GM23338 (cell line): Measurements from ENCODE around the gene CSNK1A1. TPM values are rescaled to one million over a fixed set of nuclear protein-coding genes. Genes with fewer than 3 reads are reported as not detected.

Experiments used
- ATAC-seq: fragments of 200-7000 bp; cut with Tn5 transposase; 3 replicates; pipeline ENCODE4 v1.9.1; 2020
- DNase-seq: peaks from one replicate; pipeline ENCODE4 v3.0.0-alpha.2; 2015; ENCODE audit warnings: low spot score
- H2AFZ ChIP-seq: fragments of 200-600 bp; sonication (generic); 2 replicates; pipeline ENCODE4 v1.8.0; 2016; ENCODE audit warnings: antibody characterized with exemption, mild to moderate bottlenecking, moderate library complexity
- H3F3A ChIP-seq: fragments of 200-600 bp; sonication (generic); replicated peaks from 2 replicates; pipeline ENCODE4 v1.8.0; 2017; ENCODE audit warnings: antibody characterized with exemption, mixed run types, low read depth
- H3K27ac ChIP-seq: fragments of 200-600 bp; sonication (generic); 2 replicates; pipeline ENCODE4 v1.6.1; 2016; ENCODE audit warnings: low read depth
- H3K27me3 ChIP-seq: fragments of 200-600 bp; sonication (generic); 2 replicates; pipeline ENCODE4 v1.8.0; 2016; ENCODE audit warnings: mild to moderate bottlenecking, mixed run types, moderate library complexity; ENCODE audit not compliant: insufficient read depth
- H3K36me3 ChIP-seq: fragments of 200-600 bp; sonication (generic); 2 replicates; pipeline ENCODE4 v1.8.0; 2016; ENCODE audit warnings: mild to moderate bottlenecking; ENCODE audit not compliant: insufficient read depth
- H3K4me1 ChIP-seq: fragments of 200-600 bp; sonication (generic); 2 replicates; pipeline ENCODE4 v1.8.0; 2016; ENCODE audit warnings: mild to moderate bottlenecking, moderate library complexity; ENCODE audit not compliant: insufficient read depth
- H3K4me2 ChIP-seq: fragments of 200-600 bp; sonication (generic); 2 replicates; pipeline ENCODE4 v1.7.1; 2017; ENCODE audit warnings: mixed run types
- H3K4me3 ChIP-seq: fragments of 200-600 bp; sonication (generic); 2 replicates; pipeline ENCODE4 v1.6.1; 2016; ENCODE audit warnings: mixed run types
- H3K79me2 ChIP-seq: fragments of 200-600 bp; sonication (generic); replicated peaks from 2 replicates; pipeline ENCODE4 v1.8.0; 2017; ENCODE audit warnings: mild to moderate bottlenecking; ENCODE audit not compliant: insufficient read depth
- H3K9me2 ChIP-seq: fragments of 200-600 bp; sonication (generic); 2 replicates; pipeline ENCODE4 v1.8.0; 2017; ENCODE audit not compliant: insufficient read depth
- H4K20me1 ChIP-seq: fragments of 200-600 bp; sonication (generic); replicated peaks from 2 replicates; pipeline ENCODE4 v1.8.0; 2017; ENCODE audit warnings: mild to moderate bottlenecking; ENCODE audit not compliant: insufficient read depth
- H3K27ac Mint-ChIP-seq: 2 replicates; pipeline ENCODE4 v1.8.0; 2020; ENCODE audit warnings: inconsistent platforms, mild to moderate bottlenecking, moderate library complexity, mixed read lengths
- H3K27me3 Mint-ChIP-seq: 3 replicates; pipeline ENCODE4 v1.8.0; 2022; ENCODE audit warnings: low read depth, mild to moderate bottlenecking, moderate library complexity, mixed read lengths, inconsistent platforms; ENCODE audit not compliant: insufficient read depth, poor library complexity
- H3K36me3 Mint-ChIP-seq: 3 replicates; pipeline ENCODE4 v1.8.0; 2021; ENCODE audit warnings: low read depth, mild to moderate bottlenecking, inconsistent platforms, moderate library complexity, mixed read lengths
- H3K4me1 Mint-ChIP-seq: 3 replicates; pipeline ENCODE4 v1.8.0; 2020; ENCODE audit warnings: mild to moderate bottlenecking, inconsistent platforms, mixed read lengths
- H3K4me3 Mint-ChIP-seq: 3 replicates; pipeline ENCODE4 v1.8.0; 2021; ENCODE audit warnings: moderate library complexity, mild to moderate bottlenecking, inconsistent platforms, mixed read lengths
- H3K9me3 Mint-ChIP-seq: 3 replicates; pipeline ENCODE4 v1.8.0; 2020; ENCODE audit warnings: moderate library complexity, mild to moderate bottlenecking, inconsistent platforms, mixed read lengths
- ETS1 ChIP-seq: IDR thresholded peaks from 2 replicates; pipeline ENCODE4 v1.6.1; 2016; ENCODE audit warnings: antibody characterized with exemption
- EZH2 ChIP-seq: fragments of 200-600 bp; sonication (generic); IDR thresholded peaks from one replicate; pipeline ENCODE4 v1.8.0; 2017; ENCODE audit warnings: antibody characterized with exemption, mild to moderate bottlenecking, low read depth; ENCODE audit not compliant: unreplicated experiment
- EZH2phosphoT487 ChIP-seq: fragments of 200-600 bp; sonication (generic); IDR thresholded peaks from one replicate; pipeline ENCODE4 v1.8.1; 2018; ENCODE audit warnings: antibody characterized with exemption; ENCODE audit not compliant: unreplicated experiment
- JUNB ChIP-seq: IDR thresholded peaks from one replicate; pipeline ENCODE4 v1.6.1; 2016; ENCODE audit warnings: antibody characterized with exemption; ENCODE audit not compliant: unreplicated experiment
- NANOG ChIP-seq: IDR thresholded peaks from 2 replicates; pipeline ENCODE4 v1.6.1; 2016; ENCODE audit warnings: antibody characterized with exemption, borderline replicate concordance
- POLR2AphosphoS5 ChIP-seq: IDR thresholded peaks from 2 replicates; pipeline ENCODE4 v1.6.1; 2016; ENCODE audit warnings: antibody characterized with exemption, low read depth
- REST ChIP-seq: IDR thresholded peaks from one replicate; pipeline ENCODE4 v1.6.1; 2018; ENCODE audit warnings: antibody characterized with exemption; ENCODE audit not compliant: unreplicated experiment
- STAT1 ChIP-seq: IDR thresholded peaks from one replicate; pipeline ENCODE4 v1.6.1; 2016; ENCODE audit warnings: antibody characterized with exemption; ENCODE audit not compliant: unreplicated experiment
- ZNF114 ChIP-seq: fragments of 250-450 bp; sonication (Bioruptor Pico); IDR thresholded peaks from 2 replicates; pipeline ENCODE4 v1.5.0; 2020; ENCODE audit warnings: mild to moderate bottlenecking, moderate library complexity
- ZNF331 ChIP-seq: fragments of 250-450 bp; sonication (Bioruptor Pico); IDR thresholded peaks from 2 replicates; pipeline ENCODE4 v1.5.0; 2020; ENCODE audit warnings: low read depth, mild to moderate bottlenecking, moderate library complexity
- polyA plus RNA-seq: library from polyadenylated mRNA; unstranded; fragments of >200 nt; fragmentation: Nextera tagmentation; extraction: Ambion mirVana; gene quantifications from 2 replicates; pipeline ENCODE4 v1.2.1, GENCODE V29; 2016
- total RNA-seq: library from RNA; depleted of rRNA; stranded (reverse); fragments of >200 nt; shearing (Covaris generic); gene quantifications from 2 replicates; pipeline ENCODE4 v1.2.3, GENCODE V29; 2014
- TF ChIP-seq, protein P1 (sequence below), 2 experiments: fragments of 200-600 bp in 1 of 2; sonication (generic) in 1 of 2; conservative IDR thresholded peaks; 2 replicates each; pipeline versions ENCODE4 v1.5.1 to v1.6.1; 2016 to 2017; ENCODE audit warnings: antibody characterized with exemption in 2 of 2, low read depth in 2 of 2, mild to moderate bottlenecking in 2 of 2, moderate library complexity in 1 of 2
- TF ChIP-seq, protein P2 (sequence below): fragments of 250-450 bp; sonication (Bioruptor Pico); IDR thresholded peaks from 2 replicates; pipeline ENCODE4 v1.5.0; 2020; ENCODE audit warnings: mild to moderate bottlenecking, moderate library complexity

The CSNK1A1 gene
- total and polyA plus RNA-seq, 2 experiments from 2014 or later: 110 to 233 TPM

DNA sequence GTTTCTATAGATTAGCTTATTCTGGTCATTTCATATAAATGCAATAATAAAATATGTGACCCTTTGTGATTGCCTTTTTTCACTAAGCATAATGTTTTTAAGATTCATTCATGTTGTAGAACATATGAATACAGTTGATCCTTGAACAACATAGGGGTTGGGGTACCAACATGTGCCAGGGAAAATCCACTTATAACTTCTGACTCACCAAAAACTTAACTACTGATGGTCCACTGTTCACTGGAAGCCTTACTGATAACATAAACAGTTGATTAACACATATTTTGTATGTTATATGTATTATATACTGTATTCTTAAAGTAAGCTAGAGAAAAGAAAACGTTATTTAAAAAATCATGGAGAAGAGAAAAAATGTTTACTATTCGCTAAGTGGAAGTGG, 42.1 kb upstream of the CSNK1A1 start:
- DNase-seq: no peak
- H3K27me3 Mint-ChIP-seq: peaks cover 6% of the 10 kb centered on the region
- H3K4me3 Mint-ChIP-seq: no peak overlapping the region
- H3K27ac Mint-ChIP-seq: no peak overlapping the region
- Histone ChIP-seq H3K9me2 (no peaks in the 10 kb centered on the region), H3K36me3 (no peaks in the 10 kb centered on the region), H3F3A (no peaks in the 10 kb centered on the region), H3K79me2 (no peaks in the 10 kb centered on the region), H3K27ac (no peak overlapping the region), H3K27me3 (no peaks in the 10 kb centered on the region), H3K4me1 (peaks cover 6% of the 10 kb centered on the region; the same call in 1 of the 2 replicates), H3K4me3 (no peak overlapping the region), H3K4me2 (no peak overlapping the region), H2AFZ (no peak overlapping the region), H4K20me1 (no peaks in the 10 kb centered on the region)
- H3K4me1 Mint-ChIP-seq: peaks cover 6% of the 10 kb centered on the region
- no peaks in the 10 kb centered on the region; the same call in 2 of the 3 replicates for H3K9me3 Mint-ChIP-seq
- H3K36me3 Mint-ChIP-seq: no peaks in the 10 kb centered on the region
- TF ChIP-seq EZH2phosphoT487 (no peak), ZNF331 (CRISPR knock-in tag) (no peak), NANOG (no peak), ETS1 (no peak), POLR2AphosphoS5 (no peak), STAT1 (no peak), REST (no peak), EZH2 (no peak), JUNB (no peak), ZNF114 (CRISPR knock-in tag) (no peak)
- TF ChIP-seq, protein P1, sequence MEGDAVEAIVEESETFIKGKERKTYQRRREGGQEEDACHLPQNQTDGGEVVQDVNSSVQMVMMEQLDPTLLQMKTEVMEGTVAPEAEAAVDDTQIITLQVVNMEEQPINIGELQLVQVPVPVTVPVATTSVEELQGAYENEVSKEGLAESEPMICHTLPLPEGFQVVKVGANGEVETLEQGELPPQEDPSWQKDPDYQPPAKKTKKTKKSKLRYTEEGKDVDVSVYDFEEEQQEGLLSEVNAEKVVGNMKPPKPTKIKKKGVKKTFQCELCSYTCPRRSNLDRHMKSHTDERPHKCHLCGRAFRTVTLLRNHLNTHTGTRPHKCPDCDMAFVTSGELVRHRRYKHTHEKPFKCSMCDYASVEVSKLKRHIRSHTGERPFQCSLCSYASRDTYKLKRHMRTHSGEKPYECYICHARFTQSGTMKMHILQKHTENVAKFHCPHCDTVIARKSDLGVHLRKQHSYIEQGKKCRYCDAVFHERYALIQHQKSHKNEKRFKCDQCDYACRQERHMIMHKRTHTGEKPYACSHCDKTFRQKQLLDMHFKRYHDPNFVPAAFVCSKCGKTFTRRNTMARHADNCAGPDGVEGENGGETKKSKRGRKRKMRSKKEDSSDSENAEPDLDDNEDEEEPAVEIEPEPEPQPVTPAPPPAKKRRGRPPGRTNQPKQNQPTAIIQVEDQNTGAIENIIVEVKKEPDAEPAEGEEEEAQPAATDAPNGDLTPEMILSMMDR (conservative IDR thresholded peaks at IDR 0.05; ENCODE audit: low read depth in 2 of 2): no peak
- TF ChIP-seq, protein P2, sequence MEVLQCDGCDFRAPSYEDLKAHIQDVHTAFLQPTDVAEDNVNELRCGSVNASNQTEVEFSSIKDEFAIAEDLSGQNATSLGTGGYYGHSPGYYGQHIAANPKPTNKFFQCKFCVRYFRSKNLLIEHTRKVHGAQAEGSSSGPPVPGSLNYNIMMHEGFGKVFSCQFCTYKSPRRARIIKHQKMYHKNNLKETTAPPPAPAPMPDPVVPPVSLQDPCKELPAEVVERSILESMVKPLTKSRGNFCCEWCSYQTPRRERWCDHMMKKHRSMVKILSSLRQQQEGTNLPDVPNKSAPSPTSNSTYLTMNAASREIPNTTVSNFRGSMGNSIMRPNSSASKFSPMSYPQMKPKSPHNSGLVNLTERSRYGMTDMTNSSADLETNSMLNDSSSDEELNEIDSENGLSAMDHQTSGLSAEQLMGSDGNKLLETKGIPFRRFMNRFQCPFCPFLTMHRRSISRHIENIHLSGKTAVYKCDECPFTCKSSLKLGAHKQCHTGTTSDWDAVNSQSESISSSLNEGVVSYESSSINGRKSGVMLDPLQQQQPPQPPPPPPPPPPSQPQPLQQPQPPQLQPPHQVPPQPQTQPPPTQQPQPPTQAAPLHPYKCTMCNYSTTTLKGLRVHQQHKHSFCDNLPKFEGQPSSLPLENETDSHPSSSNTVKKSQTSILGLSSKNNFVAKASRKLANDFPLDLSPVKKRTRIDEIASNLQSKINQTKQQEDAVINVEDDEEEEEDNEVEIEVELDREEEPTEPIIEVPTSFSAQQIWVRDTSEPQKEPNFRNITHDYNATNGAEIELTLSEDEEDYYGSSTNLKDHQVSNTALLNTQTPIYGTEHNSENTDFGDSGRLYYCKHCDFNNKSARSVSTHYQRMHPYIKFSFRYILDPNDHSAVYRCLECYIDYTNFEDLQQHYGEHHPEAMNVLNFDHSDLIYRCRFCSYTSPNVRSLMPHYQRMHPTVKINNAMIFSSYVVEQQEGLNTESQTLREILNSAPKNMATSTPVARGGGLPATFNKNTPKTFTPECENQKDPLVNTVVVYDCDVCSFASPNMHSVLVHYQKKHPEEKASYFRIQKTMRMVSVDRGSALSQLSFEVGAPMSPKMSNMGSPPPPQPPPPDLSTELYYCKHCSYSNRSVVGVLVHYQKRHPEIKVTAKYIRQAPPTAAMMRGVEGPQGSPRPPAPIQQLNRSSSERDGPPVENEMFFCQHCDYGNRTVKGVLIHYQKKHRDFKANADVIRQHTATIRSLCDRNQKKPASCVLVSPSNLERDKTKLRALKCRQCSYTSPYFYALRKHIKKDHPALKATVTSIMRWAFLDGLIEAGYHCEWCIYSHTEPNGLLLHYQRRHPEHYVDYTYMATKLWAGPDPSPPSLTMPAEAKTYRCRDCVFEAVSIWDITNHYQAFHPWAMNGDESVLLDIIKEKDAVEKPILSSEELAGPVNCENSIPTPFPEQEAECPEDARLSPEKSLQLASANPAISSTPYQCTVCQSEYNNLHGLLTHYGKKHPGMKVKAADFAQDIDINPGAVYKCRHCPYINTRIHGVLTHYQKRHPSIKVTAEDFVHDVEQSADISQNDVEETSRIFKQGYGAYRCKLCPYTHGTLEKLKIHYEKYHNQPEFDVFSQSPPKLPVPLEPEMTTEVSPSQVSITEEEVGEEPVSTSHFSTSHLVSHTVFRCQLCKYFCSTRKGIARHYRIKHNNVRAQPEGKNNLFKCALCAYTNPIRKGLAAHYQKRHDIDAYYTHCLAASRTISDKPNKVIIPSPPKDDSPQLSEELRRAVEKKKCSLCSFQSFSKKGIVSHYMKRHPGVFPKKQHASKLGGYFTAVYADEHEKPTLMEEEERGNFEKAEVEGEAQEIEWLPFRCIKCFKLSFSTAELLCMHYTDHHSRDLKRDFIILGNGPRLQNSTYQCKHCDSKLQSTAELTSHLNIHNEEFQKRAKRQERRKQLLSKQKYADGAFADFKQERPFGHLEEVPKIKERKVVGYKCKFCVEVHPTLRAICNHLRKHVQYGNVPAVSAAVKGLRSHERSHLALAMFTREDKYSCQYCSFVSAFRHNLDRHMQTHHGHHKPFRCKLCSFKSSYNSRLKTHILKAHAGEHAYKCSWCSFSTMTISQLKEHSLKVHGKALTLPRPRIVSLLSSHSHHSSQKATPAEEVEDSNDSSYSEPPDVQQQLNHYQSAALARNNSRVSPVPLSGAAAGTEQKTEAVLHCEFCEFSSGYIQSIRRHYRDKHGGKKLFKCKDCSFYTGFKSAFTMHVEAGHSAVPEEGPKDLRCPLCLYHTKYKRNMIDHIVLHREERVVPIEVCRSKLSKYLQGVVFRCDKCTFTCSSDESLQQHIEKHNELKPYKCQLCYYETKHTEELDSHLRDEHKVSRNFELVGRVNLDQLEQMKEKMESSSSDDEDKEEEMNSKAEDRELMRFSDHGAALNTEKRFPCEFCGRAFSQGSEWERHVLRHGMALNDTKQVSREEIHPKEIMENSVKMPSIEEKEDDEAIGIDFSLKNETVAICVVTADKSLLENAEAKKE (CRISPR knock-in tag): no peak
- ATAC-seq: no peak
